Measurements from ENCODE around the gene PAIP2B.

PAIP2B gene

DNA sequence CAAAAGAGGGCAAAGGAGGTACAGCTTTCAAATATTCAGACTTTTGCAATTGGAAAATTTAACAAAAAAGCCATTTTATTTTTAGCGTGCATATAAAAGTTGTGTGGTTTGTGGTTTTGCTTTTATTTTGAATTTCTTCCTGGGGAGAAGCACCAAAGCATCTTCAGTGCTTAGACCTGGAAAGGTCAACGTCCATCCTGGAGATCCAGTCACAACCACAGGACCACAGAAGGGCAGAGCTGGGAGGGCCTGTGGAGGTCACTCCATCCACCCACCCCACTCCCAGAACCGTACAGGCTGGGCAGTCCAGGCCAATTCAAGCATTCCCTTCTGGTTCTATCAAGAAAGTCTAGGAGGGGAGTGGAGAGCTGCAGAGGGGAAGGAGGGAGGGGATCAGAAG lies 52.7 kb downstream of the PAIP2B start:
- no peaks in the 10 kb centered on the region for H3F3A ChIP-seq (ENCODE audit: insufficient read depth, low read length)
- no peaks in the 10 kb centered on the region for H3K27me3 ChIP-seq (replicated peaks; ENCODE audit: insufficient read depth, low read length)
- 0 out of 2 replicates have a peak overlapping the region, but pooled peaks have one; percentile 31 for H2AFZ ChIP-seq (ENCODE audit: low read length)
- no peaks in the 10 kb centered on the region for H4K20me1 ChIP-seq (ENCODE audit: insufficient read depth, low read length)
- TF ChIP-seq, protein P1, sequence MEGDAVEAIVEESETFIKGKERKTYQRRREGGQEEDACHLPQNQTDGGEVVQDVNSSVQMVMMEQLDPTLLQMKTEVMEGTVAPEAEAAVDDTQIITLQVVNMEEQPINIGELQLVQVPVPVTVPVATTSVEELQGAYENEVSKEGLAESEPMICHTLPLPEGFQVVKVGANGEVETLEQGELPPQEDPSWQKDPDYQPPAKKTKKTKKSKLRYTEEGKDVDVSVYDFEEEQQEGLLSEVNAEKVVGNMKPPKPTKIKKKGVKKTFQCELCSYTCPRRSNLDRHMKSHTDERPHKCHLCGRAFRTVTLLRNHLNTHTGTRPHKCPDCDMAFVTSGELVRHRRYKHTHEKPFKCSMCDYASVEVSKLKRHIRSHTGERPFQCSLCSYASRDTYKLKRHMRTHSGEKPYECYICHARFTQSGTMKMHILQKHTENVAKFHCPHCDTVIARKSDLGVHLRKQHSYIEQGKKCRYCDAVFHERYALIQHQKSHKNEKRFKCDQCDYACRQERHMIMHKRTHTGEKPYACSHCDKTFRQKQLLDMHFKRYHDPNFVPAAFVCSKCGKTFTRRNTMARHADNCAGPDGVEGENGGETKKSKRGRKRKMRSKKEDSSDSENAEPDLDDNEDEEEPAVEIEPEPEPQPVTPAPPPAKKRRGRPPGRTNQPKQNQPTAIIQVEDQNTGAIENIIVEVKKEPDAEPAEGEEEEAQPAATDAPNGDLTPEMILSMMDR (IDR thresholded peaks at IDR 0.05; ENCODE audit: low read length), result no peak
- no peak for TF ChIP-seq EZH2phosphoT487 (IDR thresholded peaks at IDR 0.05; ENCODE audit: low read length)
- no peak for TF ChIP-seq EZH2 (optimal IDR thresholded peaks at IDR 0.05; ENCODE audit: low read depth, low read length)
- no peaks in the 10 kb centered on the region for H3K36me3 ChIP-seq (replicated peaks; ENCODE audit: insufficient read depth, low read length)
- H3K9ac ChIP-seq (ENCODE audit: low read length), result no peak overlapping the region
- no peaks in the 10 kb centered on the region for H3K79me2 ChIP-seq (ENCODE audit: low read length)
- no peak overlapping the region for H3K4me2 ChIP-seq (ENCODE audit: low read depth, low read length)
- H3K4me1 ChIP-seq (ENCODE audit: low read length), result 0 out of 2 replicates have a peak, but pooled peaks cover 8% of the 10 kb centered on the region
- no peak overlapping the region for H3K27ac ChIP-seq (ENCODE audit: low read length)
- H3K9me3 ChIP-seq (replicated peaks; ENCODE audit: insufficient read depth, low read length), result no peaks in the 10 kb centered on the region
- H3K9me2 ChIP-seq (replicated peaks; ENCODE audit: insufficient read depth, low read length), result no peaks in the 10 kb centered on the region
- no peak for DNase-seq
- H3K4me3 ChIP-seq (ENCODE audit: low read length), result no peak overlapping the region

DNA sequence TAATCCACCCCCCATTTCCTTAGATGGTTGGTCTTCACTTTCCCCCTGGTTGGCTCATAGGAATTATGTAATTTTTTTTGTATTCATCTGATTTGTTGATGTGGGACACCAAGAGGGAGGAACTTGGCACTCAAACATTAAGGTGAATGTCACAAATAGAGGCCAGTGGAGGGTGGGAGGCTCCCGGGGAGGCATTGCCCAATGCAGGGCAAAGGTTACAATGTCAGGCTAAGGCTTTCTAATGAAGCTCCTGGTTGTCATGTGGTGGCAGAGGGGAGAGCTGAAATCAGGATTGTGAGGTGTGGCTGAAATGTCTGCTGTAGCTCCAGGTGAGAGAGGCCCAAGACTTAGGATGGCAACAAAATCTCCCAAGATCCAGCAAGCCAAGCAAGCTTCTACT lies 53.8 kb downstream of the PAIP2B start:
- Histone ChIP-seq H2AFZ (ENCODE audit: low read length) (no peak overlapping the region), H3K4me2 (ENCODE audit: low read depth, low read length) (no peak overlapping the region), H3K9me3 (replicated peaks; ENCODE audit: insufficient read depth, low read length) (no peaks in the 10 kb centered on the region), H3F3A (ENCODE audit: insufficient read depth, low read length) (no peaks in the 10 kb centered on the region), H3K9me2 (replicated peaks; ENCODE audit: insufficient read depth, low read length) (no peaks in the 10 kb centered on the region), H3K27ac (ENCODE audit: low read length) (no peak overlapping the region), H3K79me2 (ENCODE audit: low read length) (no peaks in the 10 kb centered on the region), H3K4me3 (ENCODE audit: low read length) (no peak overlapping the region), H3K4me1 (ENCODE audit: low read length) (0 out of 2 replicates have a peak, but pooled peaks cover 8% of the 10 kb centered on the region), H3K36me3 (replicated peaks; ENCODE audit: insufficient read depth, low read length) (no peaks in the 10 kb centered on the region), H3K27me3 (replicated peaks; ENCODE audit: insufficient read depth, low read length) (no peaks in the 10 kb centered on the region), H3K9ac (ENCODE audit: low read length) (no peak overlapping the region), H4K20me1 (ENCODE audit: insufficient read depth, low read length) (no peaks in the 10 kb centered on the region)
- TF ChIP-seq EZH2 (optimal IDR thresholded peaks at IDR 0.05; ENCODE audit: low read depth, low read length), result no peak
- no peak for TF ChIP-seq EZH2phosphoT487 (IDR thresholded peaks at IDR 0.05; ENCODE audit: low read length)
- TF ChIP-seq, protein P1 (IDR thresholded peaks at IDR 0.05; ENCODE audit: low read length), result no peak
- DNase-seq, result no peak

DNA sequence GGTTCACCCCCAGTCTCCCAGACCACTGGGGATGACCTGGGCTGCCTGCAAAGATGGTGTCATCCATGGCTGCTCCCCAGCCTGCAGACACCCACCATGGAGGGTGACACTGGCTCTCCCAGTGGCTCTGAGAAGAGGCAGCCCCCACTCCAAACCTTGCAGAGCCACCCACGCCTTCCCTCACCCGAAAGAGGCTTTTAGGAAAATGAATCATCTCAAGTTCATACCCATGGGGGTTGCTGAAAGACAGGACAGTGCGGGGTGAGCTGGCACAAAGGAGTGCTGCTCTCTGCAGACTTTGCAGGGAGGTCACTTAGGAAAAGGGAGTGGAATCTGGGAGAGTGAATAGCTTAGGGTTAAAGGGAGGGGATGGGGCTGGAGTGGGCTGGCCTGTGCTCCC lies 60.1 kb downstream of the PAIP2B start:
- Histone ChIP-seq H3K4me1 (ENCODE audit: low read length) (no peaks in the 10 kb centered on the region), H3K9ac (ENCODE audit: low read length) (no peak overlapping the region), H3K27me3 (replicated peaks; ENCODE audit: insufficient read depth, low read length) (no peaks in the 10 kb centered on the region), H3F3A (ENCODE audit: insufficient read depth, low read length) (no peaks in the 10 kb centered on the region), H3K36me3 (replicated peaks; ENCODE audit: insufficient read depth, low read length) (no peaks in the 10 kb centered on the region), H4K20me1 (ENCODE audit: insufficient read depth, low read length) (no peaks in the 10 kb centered on the region), H3K4me3 (ENCODE audit: low read length) (no peak overlapping the region), H3K27ac (ENCODE audit: low read length) (no peak overlapping the region), H2AFZ (ENCODE audit: low read length) (no peak overlapping the region), H3K4me2 (ENCODE audit: low read depth, low read length) (no peak overlapping the region), H3K79me2 (ENCODE audit: low read length) (no peaks in the 10 kb centered on the region), H3K9me3 (replicated peaks; ENCODE audit: insufficient read depth, low read length) (no peaks in the 10 kb centered on the region), H3K9me2 (replicated peaks; ENCODE audit: insufficient read depth, low read length) (no peaks in the 10 kb centered on the region)
- TF ChIP-seq EZH2 (optimal IDR thresholded peaks at IDR 0.05; ENCODE audit: low read depth, low read length), result no peak
- DNase-seq, result no peak

DNA sequence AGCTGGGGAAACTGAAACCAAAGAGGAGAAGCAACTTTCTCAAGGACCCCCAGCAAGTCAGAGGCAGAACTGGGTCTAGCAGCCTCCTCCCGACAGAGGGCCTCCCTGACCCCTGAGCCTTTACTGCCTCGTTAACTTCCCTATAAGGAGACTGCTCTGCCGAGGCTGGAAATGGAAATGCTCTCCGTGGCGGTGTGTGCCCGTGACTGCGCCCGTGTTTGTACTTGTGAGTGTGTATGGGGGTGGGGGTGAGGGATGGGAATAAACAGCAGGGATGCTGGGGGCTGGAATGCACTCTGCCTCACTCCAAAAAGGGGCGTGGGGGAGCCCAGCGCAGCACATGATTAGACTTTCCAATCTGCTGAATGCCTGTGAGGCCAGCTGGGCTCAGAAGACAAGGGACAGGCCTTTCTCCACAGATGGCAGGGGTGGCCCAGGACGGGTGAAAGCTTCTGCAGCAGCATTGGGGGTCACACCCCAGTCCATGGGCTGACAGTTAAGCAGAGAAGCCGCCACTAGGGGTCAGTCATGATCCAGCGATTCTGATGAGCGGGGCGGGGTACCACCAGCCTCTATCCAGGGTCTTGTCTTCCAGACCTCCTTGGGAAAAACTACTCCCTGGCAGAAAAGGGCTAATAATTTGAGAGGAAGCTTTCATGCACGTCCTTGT lies 69.6 kb downstream of the PAIP2B start:
- H3F3A ChIP-seq (ENCODE audit: insufficient read depth, low read length), result no peaks in the 10 kb centered on the region
- H3K9me3 ChIP-seq (replicated peaks; ENCODE audit: insufficient read depth, low read length), result no peaks in the 10 kb centered on the region
- peak overlapping the region; percentile 19 for H3K4me2 ChIP-seq (ENCODE audit: low read depth, low read length)
- H3K79me2 ChIP-seq (ENCODE audit: low read length), result no peaks in the 10 kb centered on the region
- no peaks in the 10 kb centered on the region for H3K36me3 ChIP-seq (replicated peaks; ENCODE audit: insufficient read depth, low read length)
- DNase-seq, result peak; percentile 40
- peak overlapping the region; percentile 9; the same call in 1 of the 2 replicates for H2AFZ ChIP-seq (ENCODE audit: low read length)
- H4K20me1 ChIP-seq (ENCODE audit: insufficient read depth, low read length), result no peaks in the 10 kb centered on the region
- H3K27me3 ChIP-seq (replicated peaks; ENCODE audit: insufficient read depth, low read length), result 0 out of 2 replicates have a peak, but pooled peaks cover 4% of the 10 kb centered on the region
- no peak overlapping the region for H3K9ac ChIP-seq (ENCODE audit: low read length)
- no peaks in the 10 kb centered on the region for H3K9me2 ChIP-seq (replicated peaks; ENCODE audit: insufficient read depth, low read length)
- TF ChIP-seq EZH2 (optimal IDR thresholded peaks at IDR 0.05; ENCODE audit: low read depth, low read length), result no peak
- TF ChIP-seq, protein P1 (IDR thresholded peaks at IDR 0.05; ENCODE audit: low read length), result peak; percentile 71
- H3K4me1 ChIP-seq (ENCODE audit: low read length), result no peaks in the 10 kb centered on the region
- no peak overlapping the region for H3K4me3 ChIP-seq (ENCODE audit: low read length)
- H3K27ac ChIP-seq (ENCODE audit: low read length), result no peak overlapping the region
